Pericardium fibroblast (primary cell): ENCODE results near the gene APOL4. TPM values are rescaled to one million over a fixed set of nuclear protein-coding genes. Genes with fewer than 3 reads are reported as not detected.

Experiments used
- total RNA-seq: library from RNA; depleted of rRNA; stranded (reverse); fragments of >200 nt; gene quantifications from 2 replicates; pipeline ENCODE4 v1.2.3, GENCODE V29; 2015

Gene APOL4, protein sequence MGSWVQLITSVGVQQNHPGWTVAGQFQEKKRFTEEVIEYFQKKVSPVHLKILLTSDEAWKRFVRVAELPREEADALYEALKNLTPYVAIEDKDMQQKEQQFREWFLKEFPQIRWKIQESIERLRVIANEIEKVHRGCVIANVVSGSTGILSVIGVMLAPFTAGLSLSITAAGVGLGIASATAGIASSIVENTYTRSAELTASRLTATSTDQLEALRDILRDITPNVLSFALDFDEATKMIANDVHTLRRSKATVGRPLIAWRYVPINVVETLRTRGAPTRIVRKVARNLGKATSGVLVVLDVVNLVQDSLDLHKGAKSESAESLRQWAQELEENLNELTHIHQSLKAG
- total RNA-seq = 2.1 and 2.2 TPM in 2 replicates

DNA sequence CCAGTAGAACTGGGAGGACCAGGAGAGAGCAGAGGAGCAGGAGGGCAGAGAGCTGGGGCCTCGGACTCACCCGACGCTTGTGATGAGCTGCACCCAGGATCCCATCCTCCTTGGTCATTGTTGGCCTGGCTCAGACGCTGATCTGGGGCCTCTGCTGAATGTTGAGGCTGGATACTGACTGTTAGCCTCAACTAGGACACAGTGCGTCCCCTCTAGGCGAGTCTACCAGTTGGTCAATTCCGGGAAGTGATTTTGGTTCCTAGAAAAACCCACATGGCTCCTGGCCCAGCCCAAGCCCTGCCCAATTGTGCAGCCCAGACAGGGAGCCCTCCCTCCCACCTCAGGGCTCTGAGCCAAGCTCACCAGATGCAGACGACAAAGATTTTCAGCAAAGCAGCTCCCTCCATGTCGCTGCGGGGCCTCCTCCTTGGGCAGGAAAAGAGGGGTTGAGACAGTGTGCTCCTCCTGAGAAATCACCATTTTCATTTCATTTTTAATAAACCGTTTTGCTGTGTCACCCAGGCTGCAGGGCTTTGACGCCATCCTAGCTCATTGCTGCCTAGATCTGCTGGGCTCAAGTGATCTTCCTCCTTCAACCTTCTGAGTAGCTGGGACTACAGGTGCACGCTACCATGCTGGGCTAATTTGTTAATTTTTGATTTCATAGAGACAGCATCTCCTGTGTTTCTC is at the start of gene APOL4:
APOL4 (minus strand) TSS at position 180 of the 690 bp plus-strand sequence; CDS start at position 105, 75 bp downstream.

DNA sequence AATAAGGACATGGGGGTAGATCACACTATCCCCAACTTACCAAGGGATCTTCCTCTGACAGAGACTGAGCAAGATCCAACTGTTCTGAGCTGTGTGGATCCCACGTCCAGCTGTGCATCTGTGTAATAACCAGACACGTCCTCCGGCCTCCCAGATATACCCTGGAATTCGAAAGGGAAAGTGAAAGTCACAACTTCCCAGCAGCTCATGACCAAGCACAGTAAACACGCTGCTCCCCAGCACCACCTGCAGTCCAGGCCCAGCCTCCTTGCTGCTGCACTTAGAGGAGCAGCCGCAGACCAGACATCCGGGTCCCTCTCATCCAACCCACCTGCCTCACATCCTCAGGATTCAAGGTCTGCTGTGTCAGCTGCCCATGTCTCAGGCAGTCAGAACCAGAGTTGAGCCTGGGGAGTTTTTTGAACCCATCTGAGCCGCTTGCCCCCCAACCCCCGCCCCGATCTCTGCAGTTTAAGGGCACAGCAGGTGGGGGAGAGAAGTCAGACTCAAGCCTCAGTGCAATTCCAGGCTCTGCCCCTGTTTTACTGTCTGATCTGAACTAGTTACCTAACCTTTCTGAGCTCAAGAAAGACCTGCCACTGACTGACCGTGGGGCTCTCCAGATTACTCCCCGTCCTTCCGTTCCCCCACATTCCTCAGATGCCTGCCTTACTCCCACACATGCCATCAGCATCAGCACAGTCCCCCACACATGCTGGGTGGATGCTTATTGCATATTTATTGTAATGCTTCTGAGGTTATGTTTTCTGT is 38.0 kb upstream of the APOL4 start, which contains the start of gene APOL2:
APOL2 (minus strand) TSS at position 127 of the 771 bp plus-strand sequence. CDS start 6,365 bp downstream, outside the sequence.

DNA sequence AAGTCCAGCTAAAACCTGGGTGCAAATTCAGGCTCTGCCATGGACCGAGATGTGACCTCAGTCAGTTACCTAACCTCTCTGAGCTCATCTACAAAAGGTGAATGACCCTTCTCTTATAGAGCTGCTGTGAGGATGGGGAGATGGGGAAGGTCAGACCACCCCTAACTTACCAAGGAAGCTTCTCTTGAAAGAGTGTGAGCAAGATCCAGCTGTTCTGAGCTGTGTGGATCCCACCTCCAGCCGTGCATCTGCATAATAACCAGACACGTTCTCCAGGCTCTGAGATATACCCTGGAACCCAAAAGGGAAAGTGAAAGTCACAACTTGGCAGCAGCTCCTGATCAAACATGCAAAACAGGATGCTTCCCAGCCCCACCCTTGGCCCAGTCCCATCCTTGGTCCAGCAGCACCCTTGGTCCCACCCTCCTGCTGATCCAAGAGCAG is 41.1 kb downstream of the APOL4 start, which contains the start of gene APOL3:
APOL3 (minus strand) TSS at position 257 of the 444 bp plus-strand sequence. CDS start 11,700 bp downstream, outside the sequence.

Other genes with a start within 250 kb of the APOL4 start
- 104 and 117 TPM in 2 replicates for gene RBFOX2, start 173.0 kb downstream of the APOL4 start, total RNA-seq
- gene APOL3, start 41.1 kb downstream of the APOL4 start, total RNA-seq = 8.8 and 17.8 TPM in 2 replicates
- gene APOL2, start 37.7 kb upstream of the APOL4 start, total RNA-seq = 38.4 and 45.0 TPM in 2 replicates
- 2.8 and 6.1 TPM in 2 replicates for gene APOL1, start 51.3 kb upstream of the APOL4 start, total RNA-seq
- gene MYH9, start 186.2 kb upstream of the APOL4 start, total RNA-seq = 215 and 459 TPM in 2 replicates